ENCODE results near the gene NDUFS8. TPM values are rescaled to one million over a fixed set of nuclear protein-coding genes. Genes with fewer than 3 reads are reported as not detected.

NDUFS8 gene
- total RNA-seq, 2 donors from 2014 or later: 150 to 168 TPM

GRCh38 chr11:68035266-68035876 is 4.9 kb downstream of the NDUFS8 start:
- H3K4me3 Mint-ChIP-seq: no peak overlapping the region

GRCh38 chr11:68036141-68036716 is 5.7 kb downstream of the NDUFS8 start:
- H3K4me3 Mint-ChIP-seq: no peak overlapping the region
- no peak overlapping the region for H3K4me3 ChIP-seq (ENCODE audit: low read length)
- H3K9me3 ChIP-seq (ENCODE audit: control insufficient read depth, low read length): no peaks in the 10 kb centered on the region
- peaks cover 16% of the 10 kb centered on the region for H3K36me3 Mint-ChIP-seq (ENCODE audit: low read depth)
- H3K27me3 Mint-ChIP-seq (ENCODE audit: insufficient read depth): no peaks in the 10 kb centered on the region
- H3K4me1 ChIP-seq (ENCODE audit: control insufficient read depth, insufficient read depth, low read length): peaks cover 9% of the 10 kb centered on the region
- H3K27ac ChIP-seq (ENCODE audit: low read depth, low read length): no peak overlapping the region
- 89 to 93% methylated on average over 24 to 27 of the region's 27 CpGs for WGBS, 2 experiments (ENCODE audit: insufficient coverage in 1 of 2, insufficient read length in 1 of 2)
- H3K9me3 Mint-ChIP-seq: no peaks in the 10 kb centered on the region
- no peak for TF ChIP-seq CTCF (conservative IDR thresholded peaks at IDR 0.05)
- H3K27ac Mint-ChIP-seq: no peak overlapping the region
- peaks cover 26% of the 10 kb centered on the region for H3K36me3 ChIP-seq (ENCODE audit: control insufficient read depth, insufficient read depth, low read length)
- H3K4me1 Mint-ChIP-seq: peaks cover 7% of the 10 kb centered on the region
- no peaks in the 10 kb centered on the region for H3K27me3 ChIP-seq (ENCODE audit: control insufficient read depth, insufficient read depth, low read length, poor library complexity, severe bottlenecking)
- H3K9ac ChIP-seq (ENCODE audit: extremely low read depth, low read length, poor library complexity, severe bottlenecking): no peak overlapping the region
- no peak for DNase-seq

More at GRCh38 chr11:68035266-68035876, 4.9 kb downstream of the NDUFS8 start:
- H3K36me3 Mint-ChIP-seq (ENCODE audit: low read depth): peaks cover 16% of the 10 kb centered on the region
- H3K27ac ChIP-seq (ENCODE audit: low read depth, low read length): no peak overlapping the region
- H3K27me3 Mint-ChIP-seq (ENCODE audit: insufficient read depth): no peaks in the 10 kb centered on the region
- H3K27me3 ChIP-seq (ENCODE audit: control insufficient read depth, insufficient read depth, low read length, poor library complexity, severe bottlenecking): no peaks in the 10 kb centered on the region
- DNase-seq: no peak
- TF ChIP-seq CTCF (conservative IDR thresholded peaks at IDR 0.05): no peak
- H3K9ac ChIP-seq (ENCODE audit: extremely low read depth, low read length, poor library complexity, severe bottlenecking): no peak overlapping the region
- H3K9me3 ChIP-seq (ENCODE audit: control insufficient read depth, low read length): no peaks in the 10 kb centered on the region
- no peak overlapping the region for H3K27ac Mint-ChIP-seq
- no peaks in the 10 kb centered on the region for H3K9me3 Mint-ChIP-seq
- peaks cover 9% of the 10 kb centered on the region for H3K4me1 ChIP-seq (ENCODE audit: control insufficient read depth, insufficient read depth, low read length)
- peaks cover 26% of the 10 kb centered on the region for H3K36me3 ChIP-seq (ENCODE audit: control insufficient read depth, insufficient read depth, low read length)
- H3K4me1 Mint-ChIP-seq: peaks cover 7% of the 10 kb centered on the region
- H3K4me3 ChIP-seq (ENCODE audit: low read length): no peak overlapping the region
- 84 to 90% methylated on average over 12 to 13 of the region's 13 CpGs for WGBS, 2 experiments (ENCODE audit: insufficient coverage in 1 of 2, insufficient read length in 1 of 2)

- no peaks in the 10 kb centered on the region for H3K27me3 Mint-ChIP-seq (ENCODE audit: insufficient read depth)
Observed at GRCh38 chr11:68036717-68037239, 6.3 kb downstream of the NDUFS8 start.

More at GRCh38 chr11:68036717-68037239, 6.3 kb downstream of the NDUFS8 start:
- Mint-ChIP-seq H3K27ac (no peak overlapping the region), H3K9me3 (no peaks in the 10 kb centered on the region), H3K4me3 (no peak overlapping the region), H3K36me3 (ENCODE audit: low read depth) (peaks cover 13% of the 10 kb centered on the region), H3K4me1 (peaks cover 5% of the 10 kb centered on the region)
- no peak overlapping the region for H3K27ac ChIP-seq (ENCODE audit: low read depth, low read length)
- H3K4me1 ChIP-seq (ENCODE audit: control insufficient read depth, insufficient read depth, low read length): peaks cover 9% of the 10 kb centered on the region
- H3K4me3 ChIP-seq (ENCODE audit: low read length): no peak overlapping the region
- peaks cover 26% of the 10 kb centered on the region for H3K36me3 ChIP-seq (ENCODE audit: control insufficient read depth, insufficient read depth, low read length)
- TF ChIP-seq CTCF (conservative IDR thresholded peaks at IDR 0.05): no peak
- no peak overlapping the region for H3K9ac ChIP-seq (ENCODE audit: extremely low read depth, low read length, poor library complexity, severe bottlenecking)
- H3K9me3 ChIP-seq (ENCODE audit: control insufficient read depth, low read length): no peaks in the 10 kb centered on the region
- 93 to 95% methylated on average over 8 to 14 of the region's 14 CpGs for WGBS, 2 experiments (ENCODE audit: insufficient coverage in 1 of 2, insufficient read length in 1 of 2)
- no peak for DNase-seq
- H3K27me3 ChIP-seq (ENCODE audit: control insufficient read depth, insufficient read depth, low read length, poor library complexity, severe bottlenecking): no peaks in the 10 kb centered on the region
